ENCODE measurements around the gene DHCR7. TPM values are rescaled to one million over a fixed set of nuclear protein-coding genes. Genes with fewer than 3 reads are reported as not detected.

Gene DHCR7
- total RNA-seq, 3 donors from 2014 or later (not counting 1 experiment from before 2014, with no cell fraction given), result 12.5 to 18.1 (median 15.9) TPM

- H3K36me3 Mint-ChIP-seq, result peaks cover 16% of the 10 kb centered on the region
- Histone ChIP-seq H3K4me3 (ENCODE audit: low read length) (no peak overlapping the region), H3K9me3 (ENCODE audit: control insufficient read depth, insufficient read depth, low read length) (no peaks in the 10 kb centered on the region), H3K27ac (ENCODE audit: low read length) (no peak overlapping the region), H3K27me3 (ENCODE audit: control insufficient read depth, insufficient read depth, low read length) (no peaks in the 10 kb centered on the region), H3K4me1 (ENCODE audit: control insufficient read depth, insufficient read depth, low read length) (no peaks in the 10 kb centered on the region), H3K36me3 (ENCODE audit: control insufficient read depth, insufficient read depth, low read length) (peaks cover 57% of the 10 kb centered on the region)
- no peak for ATAC-seq
- H3K27ac Mint-ChIP-seq, result peak overlapping the region in 1 of 2 donors; percentile 24
- H3K27me3 Mint-ChIP-seq (ENCODE audit: low read depth in 2 of 2), result no peaks in the 10 kb centered on the region
- intact Hi-C loops (cut with micrococcal nuclease), result no loop called here
- no peak for TF ChIP-seq CTCF (IDR thresholded peaks at IDR 0.05)
- no peak overlapping the region for H3K4me3 Mint-ChIP-seq
- no peaks in the 10 kb centered on the region for H3K9me3 Mint-ChIP-seq
- peaks cover 0 to 9% of the 10 kb centered on the region in 2 donors for H3K4me1 Mint-ChIP-seq
- 97% methylated on average over 23 of the region's 23 CpGs for WGBS (ENCODE audit: insufficient coverage)
- DNase-seq, result peak in 1 of 2 donors; percentile 5
Measured at GRCh38 chr11:71490044-71490730, 42.0 kb upstream of the DHCR7 start.

DNA sequence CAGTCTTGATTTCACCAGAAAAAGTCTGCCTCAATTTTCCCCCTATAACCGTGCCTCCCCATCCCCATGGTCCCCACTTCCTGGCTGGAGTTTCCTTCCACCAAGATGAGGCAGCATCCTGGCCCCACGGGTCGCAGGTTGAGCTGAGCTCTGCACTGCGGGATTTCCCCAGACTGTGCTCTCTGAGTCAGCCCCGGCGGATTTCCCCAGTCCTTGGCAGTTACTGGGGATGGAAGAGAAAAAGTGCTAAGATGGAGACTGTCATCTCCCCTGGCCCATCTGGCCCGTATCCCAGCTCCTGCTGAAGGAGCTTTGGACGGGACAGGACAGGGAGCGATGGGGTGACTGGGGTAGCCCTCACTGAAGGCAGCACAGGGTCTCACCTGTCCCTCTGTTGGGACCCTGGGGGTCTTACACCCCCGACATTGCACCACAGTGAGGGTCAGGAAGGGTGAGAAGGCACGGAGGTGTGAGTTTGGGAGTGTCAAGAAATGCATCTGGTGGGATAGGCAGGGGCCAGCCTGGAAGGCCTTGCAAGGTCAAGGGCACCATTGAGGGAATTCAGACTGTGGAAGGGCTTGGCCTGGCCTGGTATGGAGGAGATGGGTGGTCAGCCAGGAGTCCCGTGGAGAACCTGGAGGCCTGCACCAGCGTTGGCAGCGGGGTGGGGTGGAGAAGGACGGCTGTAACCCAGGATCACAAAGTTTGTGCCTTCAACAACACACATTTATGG lies 41.3 kb upstream of the DHCR7 start:
- Mint-ChIP-seq H3K27me3 (ENCODE audit: low read depth in 2 of 2) (no peaks in the 10 kb centered on the region), H3K36me3 (peaks cover 10% of the 10 kb centered on the region), H3K9me3 (no peaks in the 10 kb centered on the region), H3K4me1 (peaks cover 0 to 11% of the 10 kb centered on the region in 2 donors), H3K27ac (peak overlapping the region in 1 of 2 donors; percentile 66), H3K4me3 (no peak overlapping the region)
- DNase-seq, result peak; percentile 10 to 13
- WGBS (ENCODE audit: insufficient coverage), result 76% methylated on average over 15 of the region's 15 CpGs
- Histone ChIP-seq H3K36me3 (ENCODE audit: control insufficient read depth, insufficient read depth, low read length) (peaks cover 61% of the 10 kb centered on the region), H3K27me3 (ENCODE audit: control insufficient read depth, insufficient read depth, low read length) (no peaks in the 10 kb centered on the region), H3K9me3 (ENCODE audit: control insufficient read depth, insufficient read depth, low read length) (no peaks in the 10 kb centered on the region), H3K27ac (ENCODE audit: low read length) (no peak overlapping the region), H3K4me3 (ENCODE audit: low read length) (no peak overlapping the region), H3K4me1 (ENCODE audit: control insufficient read depth, insufficient read depth, low read length) (no peaks in the 10 kb centered on the region)
- no peak for TF ChIP-seq CTCF (IDR thresholded peaks at IDR 0.05)
- no peak for ATAC-seq
- intact Hi-C loops (cut with micrococcal nuclease), result no loop called here

DNA sequence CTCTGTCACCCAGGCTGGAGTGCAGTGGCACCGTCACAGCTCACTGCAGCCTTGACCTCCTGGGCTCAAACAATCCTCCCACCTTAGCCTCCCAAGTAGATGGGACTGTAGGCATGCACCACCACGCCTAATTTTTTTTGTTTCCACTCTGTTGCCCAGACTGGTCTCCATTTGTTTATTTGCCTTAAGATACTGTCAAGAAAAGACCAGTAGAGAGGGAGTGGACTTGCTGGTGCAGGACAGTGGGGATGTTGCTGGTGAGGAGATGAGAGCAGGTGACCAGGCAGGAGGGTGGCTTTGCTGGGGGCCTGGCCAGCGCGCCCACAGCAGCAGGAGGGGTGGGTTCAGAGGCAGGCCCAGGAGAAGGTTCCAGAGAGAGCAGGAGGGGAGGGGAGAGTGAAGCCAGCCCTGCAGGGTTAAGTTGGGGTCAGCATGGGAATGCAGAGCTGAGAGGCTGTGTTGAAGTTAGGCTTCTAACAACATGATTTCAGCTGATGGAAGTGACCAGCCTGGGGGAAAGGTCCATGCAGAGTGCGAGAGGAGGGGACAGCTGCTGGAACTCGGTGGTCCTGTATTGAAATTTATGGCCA lies 40.6 kb upstream of the DHCR7 start:
- intact Hi-C loops (cut with micrococcal nuclease), result no loop called here
- H3K27me3 ChIP-seq (ENCODE audit: control insufficient read depth, insufficient read depth, low read length), result no peaks in the 10 kb centered on the region
- Mint-ChIP-seq H3K27me3 (ENCODE audit: low read depth in 2 of 2) (no peaks in the 10 kb centered on the region), H3K27ac (peak overlapping the region in 1 of 2 donors; percentile 66), H3K36me3 (peaks cover 12% of the 10 kb centered on the region), H3K4me1 (peaks cover 0 to 14% of the 10 kb centered on the region in 2 donors), H3K4me3 (no peak overlapping the region), H3K9me3 (no peaks in the 10 kb centered on the region)
- 90% methylated on average over 6 of the region's 6 CpGs for WGBS (ENCODE audit: insufficient coverage)
- no peak overlapping the region for H3K4me3 ChIP-seq (ENCODE audit: low read length)
- H3K9me3 ChIP-seq (ENCODE audit: control insufficient read depth, insufficient read depth, low read length), result no peaks in the 10 kb centered on the region
- DNase-seq (no peak), ATAC-seq (no peak)
- no peak overlapping the region for H3K27ac ChIP-seq (ENCODE audit: low read length)
- no peaks in the 10 kb centered on the region for H3K4me1 ChIP-seq (ENCODE audit: control insufficient read depth, insufficient read depth, low read length)
- peaks cover 68% of the 10 kb centered on the region for H3K36me3 ChIP-seq (ENCODE audit: control insufficient read depth, insufficient read depth, low read length)
- TF ChIP-seq CTCF (IDR thresholded peaks at IDR 0.05), result no peak
